ENCODE data around the gene TSPAN9.

- TF ChIP-seq, protein P1, sequence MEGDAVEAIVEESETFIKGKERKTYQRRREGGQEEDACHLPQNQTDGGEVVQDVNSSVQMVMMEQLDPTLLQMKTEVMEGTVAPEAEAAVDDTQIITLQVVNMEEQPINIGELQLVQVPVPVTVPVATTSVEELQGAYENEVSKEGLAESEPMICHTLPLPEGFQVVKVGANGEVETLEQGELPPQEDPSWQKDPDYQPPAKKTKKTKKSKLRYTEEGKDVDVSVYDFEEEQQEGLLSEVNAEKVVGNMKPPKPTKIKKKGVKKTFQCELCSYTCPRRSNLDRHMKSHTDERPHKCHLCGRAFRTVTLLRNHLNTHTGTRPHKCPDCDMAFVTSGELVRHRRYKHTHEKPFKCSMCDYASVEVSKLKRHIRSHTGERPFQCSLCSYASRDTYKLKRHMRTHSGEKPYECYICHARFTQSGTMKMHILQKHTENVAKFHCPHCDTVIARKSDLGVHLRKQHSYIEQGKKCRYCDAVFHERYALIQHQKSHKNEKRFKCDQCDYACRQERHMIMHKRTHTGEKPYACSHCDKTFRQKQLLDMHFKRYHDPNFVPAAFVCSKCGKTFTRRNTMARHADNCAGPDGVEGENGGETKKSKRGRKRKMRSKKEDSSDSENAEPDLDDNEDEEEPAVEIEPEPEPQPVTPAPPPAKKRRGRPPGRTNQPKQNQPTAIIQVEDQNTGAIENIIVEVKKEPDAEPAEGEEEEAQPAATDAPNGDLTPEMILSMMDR (IDR thresholded peaks at IDR 0.05), result no peak
- TF ChIP-seq POLR2AphosphoS5 (IDR thresholded peaks at IDR 0.05), result no peak
Observed at GRCh38 chr12:3048540-3048939, 28.6 kb upstream of the TSPAN9 start.
